GM21717 (cell line): ENCODE measurements around the gene MYO7A.

Source experiments
- ATAC-seq: cut with Tn5 transposase; IDR thresholded peaks from one replicate; pipeline ENCODE4 v1.9.1; 2021; ENCODE audit warnings: mild to moderate bottlenecking, moderate library complexity; ENCODE audit not compliant: unreplicated experiment

The MYO7A gene

DNA sequence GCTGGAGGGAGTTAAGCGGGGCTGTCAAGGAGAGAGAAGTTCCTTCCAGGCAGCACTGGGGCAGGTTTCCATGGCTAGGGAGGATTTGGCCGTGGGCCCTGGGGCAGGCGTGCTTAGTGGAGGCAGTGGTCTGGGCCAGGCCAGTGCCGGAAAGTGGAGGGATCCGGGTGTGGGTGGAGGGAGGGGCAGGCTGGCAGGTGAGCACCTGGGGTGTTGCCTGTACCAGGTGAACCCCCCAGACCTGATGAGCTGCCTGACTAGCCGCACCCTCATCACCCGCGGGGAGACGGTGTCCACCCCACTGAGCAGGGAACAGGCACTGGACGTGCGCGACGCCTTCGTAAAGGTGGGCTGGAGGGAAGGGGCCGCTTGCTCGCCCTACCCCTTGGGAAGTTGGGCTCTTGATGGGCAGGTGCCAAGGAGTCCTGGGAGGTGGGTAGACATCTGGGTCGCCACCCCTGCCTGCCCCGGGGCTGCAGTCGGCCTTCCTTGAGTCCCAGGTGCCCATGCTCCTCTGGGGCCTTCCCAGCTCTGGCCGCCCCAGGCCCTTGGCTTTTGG lies 32.0 kb downstream of the MYO7A start:
- no peak for ATAC-seq

DNA sequence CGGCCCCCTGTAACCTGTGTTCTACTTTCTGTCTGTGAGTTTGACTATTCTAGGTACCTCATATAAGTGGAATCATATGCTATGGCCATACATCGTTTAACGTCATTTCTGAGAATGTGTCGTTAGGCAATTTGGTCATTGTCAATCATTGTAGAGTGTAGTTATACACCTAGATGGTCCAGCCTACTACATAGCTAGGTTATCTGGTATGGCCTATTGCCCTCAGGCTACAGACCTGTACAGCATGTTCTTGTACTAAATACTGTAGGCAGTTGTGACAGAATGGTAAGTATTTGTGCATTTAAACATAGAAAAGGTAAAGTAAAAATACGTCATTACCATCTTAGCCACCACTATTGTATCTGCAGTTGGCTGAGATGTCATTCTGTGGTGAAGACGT lies 35.2 kb downstream of the MYO7A start:
- no peak for ATAC-seq

DNA sequence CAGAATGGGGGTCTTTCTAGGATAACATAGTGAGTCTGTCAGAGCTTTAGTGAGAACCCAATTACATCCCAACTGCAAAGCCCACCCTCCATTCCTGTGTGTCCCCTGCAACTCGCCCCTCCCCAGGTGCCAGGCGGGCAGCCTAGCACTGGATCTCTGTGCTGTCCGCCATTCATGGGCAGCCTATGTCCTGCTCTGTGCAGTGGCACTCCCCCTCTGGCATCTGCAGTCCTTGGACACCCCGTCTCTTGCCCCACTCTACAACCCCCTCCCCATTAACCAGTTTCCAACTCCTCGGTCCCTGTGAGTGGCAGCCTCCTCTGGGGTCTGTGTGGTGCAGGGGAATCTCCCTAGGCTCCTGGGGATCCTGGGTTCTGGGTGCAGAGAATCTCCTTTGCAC lies 37.0 kb downstream of the MYO7A start:
- no peak for ATAC-seq

DNA sequence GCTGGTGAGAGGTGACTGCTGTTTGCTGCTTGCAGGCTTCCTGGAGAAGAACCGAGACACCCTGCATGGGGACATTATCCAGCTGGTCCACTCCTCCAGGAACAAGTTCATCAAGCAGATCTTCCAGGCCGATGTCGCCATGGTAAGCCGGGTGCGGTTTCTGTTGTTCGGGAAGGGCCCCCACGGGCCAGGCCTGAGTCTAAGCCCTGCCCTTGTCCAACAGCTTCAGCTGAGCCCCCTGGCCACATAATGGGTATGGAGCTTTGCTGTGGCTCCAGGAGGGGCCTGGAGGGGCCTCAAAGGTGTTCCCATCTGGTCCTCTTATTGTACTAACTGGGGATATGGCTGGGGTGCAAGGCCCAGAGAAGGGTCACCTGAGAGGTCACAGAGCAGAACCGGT lies 38.0 kb downstream of the MYO7A start:
- ATAC-seq = no peak

DNA sequence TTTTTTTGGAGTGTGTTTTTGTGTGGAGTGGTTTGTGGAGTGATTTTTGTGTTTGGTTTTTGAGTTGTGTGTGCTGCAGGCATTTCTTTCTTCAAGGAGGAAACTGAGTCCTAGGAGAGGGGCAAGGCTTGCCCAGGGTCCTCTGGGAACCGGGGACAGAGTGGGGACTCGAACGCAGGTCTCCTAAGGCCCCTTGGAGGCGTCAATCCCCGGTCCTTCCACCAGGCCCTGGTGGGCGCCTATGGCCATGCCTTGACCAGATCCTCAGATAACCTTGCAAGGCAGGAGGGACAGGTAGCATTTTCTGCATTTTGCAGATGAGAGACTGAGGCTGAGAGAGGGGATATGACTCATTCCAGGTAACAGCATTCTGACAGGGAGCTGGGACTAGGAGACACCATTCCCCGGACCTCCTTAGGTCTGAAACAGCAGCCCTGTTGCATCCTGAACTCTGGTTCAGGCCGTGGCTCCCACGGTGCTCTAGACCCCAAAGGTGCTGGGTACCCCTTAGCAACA lies 39.1 kb downstream of the MYO7A start:
- ATAC-seq = no peak

DNA sequence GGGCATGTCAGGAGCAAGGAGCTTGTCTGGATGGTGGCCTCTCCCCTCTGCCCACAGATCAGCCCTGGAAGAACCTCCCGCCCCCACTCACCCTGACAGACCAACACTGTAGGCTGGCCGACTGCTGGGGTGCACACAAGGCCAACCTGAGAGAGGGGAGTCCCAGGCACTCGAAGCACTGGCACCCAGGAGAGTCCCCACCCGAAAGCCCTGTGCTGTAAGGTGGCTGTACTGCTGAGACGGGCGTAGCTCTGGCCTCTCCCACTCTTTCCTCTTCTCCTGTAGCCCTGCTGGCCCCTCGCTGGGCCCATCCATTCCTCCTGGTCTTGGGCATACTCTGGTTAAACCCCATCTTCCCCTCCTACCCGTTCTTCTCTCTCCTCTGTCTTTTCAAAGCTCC lies 39.7 kb downstream of the MYO7A start:
- no peak for ATAC-seq

DNA sequence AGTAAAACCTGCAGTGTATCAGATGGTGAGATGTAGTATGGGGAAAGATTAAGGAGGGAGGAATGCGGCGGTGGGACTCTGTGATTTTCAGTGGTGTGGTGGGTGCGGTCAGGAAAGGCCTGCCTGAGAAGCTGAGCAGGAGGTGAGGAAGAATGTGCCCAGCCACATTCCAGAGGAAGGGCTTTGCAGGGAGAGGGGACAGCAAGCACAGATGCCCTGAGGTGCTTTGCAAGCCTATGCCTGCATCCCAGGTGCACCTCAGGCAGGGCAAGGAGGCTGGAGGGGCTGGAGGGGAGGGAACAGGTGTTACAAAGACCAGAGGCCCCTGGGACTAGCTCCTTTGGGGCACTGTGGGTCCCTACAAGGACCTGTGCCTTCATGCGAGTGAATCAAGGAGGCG lies 42.1 kb downstream of the MYO7A start:
- no peak for ATAC-seq

DNA sequence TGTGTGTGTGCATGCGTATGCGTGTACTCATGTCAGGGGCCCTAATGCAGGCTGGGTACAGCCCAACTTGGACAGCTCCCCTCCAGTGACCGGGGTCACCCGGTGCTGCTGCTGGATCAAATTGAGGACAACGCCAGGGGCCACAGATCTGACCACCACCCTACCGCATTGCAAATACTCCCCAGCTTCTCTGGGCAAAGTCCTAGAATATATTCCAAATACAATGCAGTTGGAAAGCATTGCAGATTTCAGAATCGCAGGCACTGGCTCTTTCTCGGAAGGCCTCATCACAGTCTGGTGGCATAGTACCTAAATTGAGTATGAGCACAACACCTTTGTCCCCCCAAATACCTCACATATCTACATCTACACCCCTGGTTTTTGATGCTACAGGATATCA lies 43.2 kb downstream of the MYO7A start:
- no peak for ATAC-seq

DNA sequence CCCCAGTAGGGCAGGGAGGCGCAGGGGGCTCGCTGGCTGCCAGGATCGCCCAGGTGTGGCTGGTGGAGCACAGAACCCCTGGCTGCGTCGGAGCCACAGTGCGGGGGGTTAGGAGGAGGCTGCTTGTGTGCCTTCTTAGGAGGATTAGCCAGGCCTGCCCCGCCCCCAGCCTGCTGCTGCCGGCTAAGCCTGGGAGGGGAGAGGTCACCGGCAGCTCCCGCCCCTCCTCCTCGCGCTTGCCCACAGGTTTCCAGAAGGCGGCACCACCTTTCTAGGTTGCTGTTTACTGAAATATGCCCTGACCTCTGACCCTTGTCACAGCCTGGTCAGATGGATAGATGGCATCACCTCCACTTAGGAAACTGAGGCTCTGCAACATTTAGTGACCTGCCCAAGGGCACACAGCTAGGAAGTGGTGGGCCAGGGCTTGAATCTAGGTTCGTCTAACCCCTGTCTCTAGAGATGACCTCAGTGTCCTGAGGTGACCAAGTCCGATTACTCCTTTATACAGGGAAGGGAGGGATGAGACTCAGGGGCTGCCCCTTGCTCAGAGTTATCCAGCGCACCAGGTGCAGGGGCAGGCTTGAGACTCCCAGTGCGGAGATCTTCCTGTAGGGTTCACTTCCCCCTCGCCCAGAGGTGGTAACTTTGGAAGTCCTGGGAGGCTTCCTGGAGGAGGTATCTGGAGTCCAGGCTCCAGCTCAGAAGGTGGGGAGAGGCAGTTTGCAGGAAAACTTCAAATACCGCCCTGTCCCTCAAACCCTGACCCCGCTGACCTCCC lies 44.0 kb downstream of the MYO7A start:
- ATAC-seq = no peak

DNA sequence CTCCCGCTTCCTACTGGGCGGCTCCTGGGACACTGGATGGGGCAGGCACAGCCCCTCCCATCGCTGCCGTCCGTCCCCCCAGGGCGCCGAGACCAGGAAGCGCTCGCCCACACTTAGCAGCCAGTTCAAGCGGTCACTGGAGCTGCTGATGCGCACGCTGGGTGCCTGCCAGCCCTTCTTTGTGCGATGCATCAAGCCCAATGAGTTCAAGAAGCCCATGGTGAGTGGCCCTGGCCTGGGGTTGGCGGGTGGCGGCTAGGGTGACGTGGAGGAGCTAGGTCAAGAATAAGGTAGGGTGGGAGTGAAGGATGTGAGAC lies 44.6 kb downstream of the MYO7A start:
- no peak for ATAC-seq

DNA sequence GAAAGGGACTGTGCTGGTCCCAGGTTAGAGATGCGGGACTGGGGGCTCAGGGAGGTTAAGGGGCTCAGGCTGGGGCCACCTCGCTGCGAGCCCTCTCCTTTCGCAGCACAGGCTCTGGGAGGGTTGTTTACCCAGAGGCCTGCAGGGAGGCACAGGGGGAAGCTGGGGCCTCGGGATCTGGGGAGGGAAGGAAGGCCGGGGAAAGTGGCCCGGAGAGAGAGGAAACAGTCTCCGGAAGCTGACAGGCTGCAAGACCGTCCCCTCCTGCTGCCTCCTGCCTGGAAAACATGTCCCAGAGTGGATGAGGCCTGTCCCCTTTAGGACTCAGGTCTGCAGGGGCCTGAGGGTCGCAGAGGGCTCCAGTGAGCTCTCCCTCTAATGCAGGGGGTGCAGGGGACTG lies 45.4 kb downstream of the MYO7A start:
- no peak for ATAC-seq

DNA sequence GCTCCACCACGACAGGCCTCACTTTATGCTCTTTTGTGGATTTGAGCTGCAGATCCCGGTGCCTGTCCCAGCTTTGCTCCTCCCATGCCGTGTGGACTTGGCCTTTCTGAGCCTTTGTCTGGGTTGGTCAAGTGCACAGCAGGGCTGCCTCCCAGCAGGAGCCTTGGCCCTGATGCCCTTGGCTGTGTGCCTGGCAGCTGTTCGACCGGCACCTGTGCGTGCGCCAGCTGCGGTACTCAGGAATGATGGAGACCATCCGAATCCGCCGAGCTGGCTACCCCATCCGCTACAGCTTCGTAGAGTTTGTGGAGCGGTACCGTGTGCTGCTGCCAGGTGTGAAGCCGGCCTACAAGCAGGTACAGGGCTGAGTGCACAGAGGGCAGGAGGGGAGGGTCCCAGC lies 46.5 kb downstream of the MYO7A start:
- no peak for ATAC-seq

DNA sequence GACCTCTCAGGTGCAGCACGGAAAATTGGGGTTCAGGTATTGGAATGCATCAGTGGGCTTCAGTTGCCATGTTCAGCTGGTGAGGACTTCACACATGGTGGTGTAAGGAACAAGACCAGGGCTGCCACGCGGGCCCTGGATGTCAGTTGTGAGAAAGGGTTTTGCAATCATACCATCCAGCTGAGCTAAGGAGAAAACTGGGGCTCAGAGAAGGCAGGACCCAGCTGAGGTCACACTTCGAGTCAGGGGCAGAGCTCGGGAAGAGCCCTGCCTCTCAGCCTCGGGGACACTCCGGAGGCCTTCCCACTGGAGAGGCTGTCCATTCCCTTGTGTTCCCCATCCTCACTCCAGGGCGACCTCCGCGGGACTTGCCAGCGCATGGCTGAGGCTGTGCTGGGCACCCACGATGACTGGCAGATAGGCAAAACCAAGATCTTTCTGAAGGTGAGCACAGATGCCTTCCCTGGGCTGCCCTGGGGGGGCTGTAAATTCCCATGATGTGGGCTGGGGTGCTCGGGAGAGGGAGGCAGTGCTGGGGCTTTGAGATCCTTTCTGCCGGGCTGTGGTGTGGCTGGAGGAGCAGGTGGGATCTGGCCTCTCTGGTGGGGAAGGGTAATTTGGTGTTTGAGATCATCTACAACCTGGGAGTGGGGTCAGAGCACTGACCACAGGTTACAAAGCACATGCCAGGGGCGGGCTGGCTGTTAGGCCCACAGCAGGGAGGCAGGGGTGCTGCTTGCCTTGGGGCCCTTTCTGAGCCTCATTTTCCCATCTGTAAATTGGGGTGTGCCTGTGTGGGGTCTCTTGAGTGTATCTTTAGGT lies 47.2 kb downstream of the MYO7A start:
- ATAC-seq = no peak

DNA sequence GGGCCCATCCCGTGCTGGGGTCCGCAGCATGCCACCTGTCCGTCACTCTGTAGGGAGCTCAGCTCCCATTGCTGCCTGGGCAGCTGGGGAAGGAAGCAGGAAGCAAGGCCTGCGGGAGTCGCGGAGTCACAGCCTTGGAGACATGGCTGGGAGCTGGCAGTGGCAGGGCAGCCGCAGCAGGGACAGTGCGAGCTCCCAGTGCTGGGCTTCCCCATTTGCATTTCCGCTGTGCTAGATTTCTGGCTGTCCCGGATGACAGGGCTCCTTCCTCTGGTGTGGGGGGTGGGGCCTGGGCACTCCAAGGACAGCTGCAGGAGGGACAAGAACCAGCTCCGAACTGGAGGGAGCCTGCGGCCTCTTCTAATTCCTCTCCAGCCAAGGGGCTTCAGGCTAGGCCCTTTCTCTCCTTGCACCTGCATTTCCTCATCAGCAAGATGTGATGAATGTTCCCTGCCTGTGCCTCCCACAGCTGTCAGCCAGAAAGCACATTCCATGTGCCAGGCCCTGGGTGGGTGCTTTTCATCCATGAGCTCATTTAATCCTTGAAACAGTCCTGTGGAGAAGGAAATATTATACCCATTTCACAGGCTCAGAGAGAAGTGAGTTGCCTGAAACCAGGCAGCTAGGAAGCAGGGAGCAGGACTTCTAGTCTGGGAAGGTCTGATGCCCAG lies 48.0 kb downstream of the MYO7A start:
- no peak for ATAC-seq

DNA sequence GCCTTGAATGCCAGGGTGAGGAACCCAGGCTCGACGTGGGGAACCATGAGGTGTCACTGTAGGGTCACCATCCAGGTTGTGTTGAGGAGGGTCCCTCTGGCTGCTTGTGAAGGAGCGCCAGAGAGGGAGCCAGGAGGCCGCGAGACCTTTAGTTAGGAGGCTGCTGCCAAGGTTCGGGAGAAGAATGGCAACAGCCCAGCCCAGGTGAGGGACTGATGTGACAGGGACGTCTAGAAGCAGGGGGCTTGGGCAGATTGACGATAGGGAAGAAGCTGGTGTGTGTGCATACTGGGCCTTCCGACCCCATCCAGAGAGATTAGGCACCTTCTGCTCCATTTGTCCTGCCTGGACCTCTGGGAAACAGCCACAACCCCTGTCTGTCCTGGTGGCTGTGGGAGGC lies 49.0 kb downstream of the MYO7A start:
- ATAC-seq = no peak

DNA sequence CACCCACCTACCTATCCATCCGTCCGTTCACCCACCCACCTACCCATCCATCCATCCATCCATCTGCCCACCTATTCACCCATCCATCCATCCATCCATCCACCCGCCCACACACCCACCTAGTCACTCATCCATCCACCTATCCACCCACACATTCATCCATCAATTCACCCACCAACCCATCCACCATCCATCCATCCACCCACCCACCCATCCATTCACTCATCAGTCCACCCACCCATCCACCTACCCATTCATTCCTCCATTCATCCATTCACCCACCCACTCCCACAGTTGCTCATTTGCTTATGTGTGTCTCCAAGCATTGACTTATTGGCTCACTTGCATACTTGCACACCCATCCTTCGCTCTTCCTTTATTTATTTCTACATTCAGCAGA lies 50.1 kb downstream of the MYO7A start:
- no peak for ATAC-seq

DNA sequence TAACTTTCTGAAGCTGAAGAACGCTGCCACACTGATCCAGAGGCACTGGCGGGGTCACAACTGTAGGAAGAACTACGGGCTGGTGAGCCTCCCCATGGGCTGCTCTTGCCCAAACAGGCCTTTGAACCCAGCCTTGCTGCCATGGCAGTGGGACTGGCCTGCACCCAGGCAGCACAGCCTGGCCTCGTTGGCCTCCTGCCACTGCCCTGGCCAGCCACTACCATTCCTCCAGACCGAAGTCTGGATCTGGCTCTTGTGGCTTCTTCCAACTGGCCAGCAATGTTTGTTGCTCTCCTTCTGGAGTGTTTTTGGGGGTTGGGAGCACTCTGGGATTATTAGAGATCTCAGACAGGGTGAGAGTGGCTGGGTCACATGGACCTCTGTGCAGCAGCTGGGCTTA lies 51.0 kb downstream of the MYO7A start:
- ATAC-seq = no peak

DNA sequence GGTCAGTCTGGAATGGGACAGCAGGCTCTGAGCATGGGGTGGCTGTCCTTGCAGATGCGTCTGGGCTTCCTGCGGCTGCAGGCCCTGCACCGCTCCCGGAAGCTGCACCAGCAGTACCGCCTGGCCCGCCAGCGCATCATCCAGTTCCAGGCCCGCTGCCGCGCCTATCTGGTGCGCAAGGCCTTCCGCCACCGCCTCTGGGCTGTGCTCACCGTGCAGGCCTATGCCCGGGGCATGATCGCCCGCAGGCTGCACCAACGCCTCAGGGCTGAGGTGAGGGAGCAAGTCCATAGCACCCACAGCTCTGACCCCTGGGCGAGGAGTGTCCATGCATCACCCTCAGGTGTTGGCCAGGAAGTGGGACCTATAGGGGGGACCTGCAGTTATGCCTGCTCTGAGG lies 51.6 kb downstream of the MYO7A start:
- ATAC-seq = no peak

DNA sequence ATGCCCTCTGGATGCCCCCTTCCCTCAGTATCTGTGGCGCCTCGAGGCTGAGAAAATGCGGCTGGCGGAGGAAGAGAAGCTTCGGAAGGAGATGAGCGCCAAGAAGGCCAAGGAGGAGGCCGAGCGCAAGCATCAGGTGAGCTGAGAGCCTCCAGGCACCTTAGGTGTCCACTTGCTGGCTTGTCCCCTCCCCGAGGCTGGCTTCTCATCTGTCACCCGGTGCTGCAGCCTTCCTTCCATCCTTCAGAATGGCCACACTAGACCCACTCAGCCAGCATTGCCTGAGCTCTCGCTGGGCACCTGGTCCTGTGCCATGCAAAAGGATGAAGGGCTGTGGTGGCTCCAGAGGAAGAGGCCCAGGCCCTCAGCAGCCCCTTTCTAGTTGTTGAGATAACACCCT lies 52.3 kb downstream of the MYO7A start:
- no peak for ATAC-seq

DNA sequence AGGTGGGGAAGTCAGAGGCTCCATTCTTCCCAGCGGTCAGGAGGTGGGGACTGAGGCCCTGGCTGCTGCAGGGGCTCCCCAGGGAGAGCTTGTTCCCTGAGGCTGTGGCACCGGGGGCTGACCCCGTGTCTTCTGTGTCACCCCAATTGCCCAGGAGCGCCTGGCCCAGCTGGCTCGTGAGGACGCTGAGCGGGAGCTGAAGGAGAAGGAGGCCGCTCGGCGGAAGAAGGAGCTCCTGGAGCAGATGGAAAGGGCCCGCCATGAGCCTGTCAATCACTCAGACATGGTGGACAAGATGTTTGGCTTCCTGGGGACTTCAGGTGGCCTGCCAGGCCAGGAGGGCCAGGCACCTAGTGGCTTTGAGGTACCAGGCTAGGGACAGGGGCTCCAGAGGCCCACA lies 53.2 kb downstream of the MYO7A start:
- ATAC-seq = no peak

DNA sequence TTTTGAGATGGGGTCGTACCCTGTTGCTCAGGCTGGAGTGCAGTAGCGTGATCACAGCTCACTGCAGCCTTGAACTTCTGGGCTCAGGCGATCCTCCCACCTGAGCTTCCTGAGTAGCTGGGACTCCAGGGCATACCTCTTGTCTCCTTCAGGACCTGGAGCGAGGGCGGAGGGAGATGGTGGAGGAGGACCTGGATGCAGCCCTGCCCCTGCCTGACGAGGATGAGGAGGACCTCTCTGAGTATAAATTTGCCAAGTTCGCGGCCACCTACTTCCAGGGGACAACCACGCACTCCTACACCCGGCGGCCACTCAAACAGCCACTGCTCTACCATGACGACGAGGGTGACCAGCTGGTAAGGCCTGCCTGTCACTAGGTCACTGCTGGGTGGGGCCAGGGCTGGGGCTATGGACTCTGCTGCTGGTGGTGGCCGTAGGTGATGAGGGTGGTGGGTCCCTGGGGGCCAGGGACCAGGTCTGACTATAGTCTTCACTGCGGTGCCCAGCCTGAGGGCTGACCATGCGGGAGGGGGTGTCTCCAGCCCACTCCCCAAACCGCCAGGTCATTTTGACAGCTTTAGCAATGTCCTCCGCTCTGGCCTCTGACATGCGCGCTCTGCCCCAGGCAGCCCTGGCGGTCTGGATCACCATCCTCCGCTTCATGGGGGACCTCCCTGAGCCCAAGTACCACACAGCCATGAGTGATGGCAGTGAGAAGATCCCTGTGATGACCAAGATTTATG lies 53.9 kb downstream of the MYO7A start:
- ATAC-seq = no peak
